RPMI7951 (cell line): ENCODE results near the gene UTRN. TPM values are rescaled to one million over a fixed set of nuclear protein-coding genes. Genes with fewer than 3 reads are reported as not detected.

Experiments
- DNase-seq: peaks from one replicate; pipeline ENCODE4 v3.0.0-alpha.2; 2012; ENCODE audit warnings: low read depth
- total RNA-seq: library from RNA; depleted of rRNA; stranded (reverse); fragments of >200 nt; shearing (Covaris generic); gene quantifications from 2 replicates; pipeline ENCODE4 v1.2.3, GENCODE V29; 2014

Gene UTRN
- total RNA-seq, 1 experiment from 2014 or later: 54.3 TPM

GRCh38 chr6:144283646-144284477 lies 1.3 kb upstream of the UTRN start:
- peak; percentile 28 for DNase-seq

GRCh38 chr6:144284478-144284782 lies 705 bp upstream of the UTRN start:
- no peak for DNase-seq

- DNase-seq: no peak
These were observed 338 bp downstream of the UTRN start for GRCh38 chr6:144285548-144285797.

GRCh38 chr6:144285798-144286502 lies 815 bp downstream of the UTRN start:
- peak; percentile 84 for DNase-seq

GRCh38 chr6:144286503-144287393 lies 1.6 kb downstream of the UTRN start:
- peak; percentile 89 for DNase-seq

- no peak for DNase-seq
These were observed 3.9 kb downstream of the UTRN start for GRCh38 chr6:144289006-144289405.

- no peak for DNase-seq
These were observed 7.2 kb downstream of the UTRN start for GRCh38 chr6:144292372-144292771.

- peak; percentile 73 for DNase-seq
These were observed 8.9 kb downstream of the UTRN start for GRCh38 chr6:144294016-144294415.

GRCh38 chr6:144295211-144295610 lies 10.1 kb downstream of the UTRN start:
- peak; percentile 24 for DNase-seq

GRCh38 chr6:144295981-144296767 lies 11.0 kb downstream of the UTRN start:
- DNase-seq: no peak

- no peak for DNase-seq
These were observed 11.8 kb downstream of the UTRN start for GRCh38 chr6:144296973-144297372.

- no peak for DNase-seq
These were observed 12.5 kb downstream of the UTRN start for GRCh38 chr6:144297511-144298100.

GRCh38 chr6:144298194-144298593 lies 13.1 kb downstream of the UTRN start:
- DNase-seq: no peak

GRCh38 chr6:144298916-144299315 lies 13.8 kb downstream of the UTRN start:
- DNase-seq: no peak

GRCh38 chr6:144302701-144303372 lies 17.7 kb downstream of the UTRN start:
- DNase-seq: no peak

GRCh38 chr6:144304223-144304848 lies 19.2 kb downstream of the UTRN start:
- no peak for DNase-seq

- no peak for DNase-seq
These were observed 20.4 kb downstream of the UTRN start for GRCh38 chr6:144305567-144305966.

GRCh38 chr6:144305985-144306384 lies 20.9 kb downstream of the UTRN start:
- DNase-seq: peak; percentile 77

- DNase-seq: no peak
These were observed 22.7 kb downstream of the UTRN start for GRCh38 chr6:144307880-144308279.

- DNase-seq: no peak
These were observed 25.6 kb downstream of the UTRN start for GRCh38 chr6:144310765-144311164.
